H1 (cell line): ENCODE data around the gene DAB2IP.

Source experiments
- CTCF ChIP-seq, 3 experiments: IDR thresholded peaks; 1 replicate in 2 of 3; 2 replicates in 1 of 3; pipeline versions ENCODE4 v1.5.1 to v1.6.1; 2011; ENCODE audit warnings: low read length in 3 of 3, mild to moderate bottlenecking in 3 of 3, inconsistent platforms in 2 of 3, low read depth in 1 of 3, moderate library complexity in 1 of 3; ENCODE audit not compliant: insufficient read depth in 1 of 3; ENCODE audit errors: control extremely low read depth in 1 of 3
- KDM1A ChIP-seq: fragments of 200-600, 300-600 bp; sonication (generic); IDR thresholded peaks from 2 replicates; pipeline ENCODE4 v1.7.1; 2016; ENCODE audit warnings: mild to moderate bottlenecking, low read length, borderline replicate concordance
- RBBP5 ChIP-seq: IDR thresholded peaks from 2 replicates; pipeline ENCODE4 v1.7.1; 2012; ENCODE audit warnings: low read depth, mild to moderate bottlenecking, inconsistent platforms, low read length, moderate library complexity, borderline replicate concordance

- TF ChIP-seq KDM1A (no peak), RBBP5 (no peak), CTCF (IDR thresholded peaks at IDR 0.05; ENCODE audit: control extremely low read depth in 1 of 3, insufficient read depth in 1 of 3, low read depth in 1 of 3, low read length in 3 of 3) (no peak)
These were observed 129.0 kb downstream of the DAB2IP start for GRCh38 chr9:121780177-121781040.
